Testis (tissue), 3 donors: Measurements from ENCODE around the gene ZNF8. TPM values are rescaled to one million over a fixed set of nuclear protein-coding genes. Genes with fewer than 3 reads are reported as not detected.

ENCODE experiments used
- DNase-seq: peaks from one replicate; pipeline ENCODE4 v3.0.0-alpha.2; 2019
- H3K27ac ChIP-seq, 2 donors: fragments of 200-600 bp; sonication (generic); one replicate each; pipeline ENCODE4 v1.5.1; 2019
- H3K27me3 ChIP-seq: fragments of 200-600 bp; sonication (generic); one replicate; pipeline ENCODE4 v1.5.1; 2019
- H3K36me3 ChIP-seq: fragments of 200-600 bp; sonication (generic); one replicate; pipeline ENCODE4 v1.5.1; 2017; ENCODE audit warnings: low read depth; ENCODE audit errors: missing control alignments
- H3K4me1 ChIP-seq: fragments of 200-600 bp; sonication (generic); one replicate; pipeline ENCODE4 v1.5.1; 2019
- H3K4me3 ChIP-seq, 2 donors: fragments of 200-600 bp; sonication (generic); one replicate each; pipeline ENCODE4 v1.5.1; 2017 to 2019
- H3K9me3 ChIP-seq: fragments of 200-600 bp; sonication (generic); one replicate; pipeline ENCODE4 v1.5.1; 2017
- CTCF ChIP-seq, 3 experiments: fragments of 450-650 bp in 2 of 3; fragments of 200-600 bp in 1 of 3; sonication (generic) in 1 of 3; IDR thresholded peaks; one replicate each; pipeline ENCODE4 v1.5.1; 2016 to 2019; ENCODE audit warnings: antibody characterized with exemption in 3 of 3, mild to moderate bottlenecking in 2 of 3, moderate library complexity in 1 of 3
- POLR2A ChIP-seq: fragments of 450-650 bp; IDR thresholded peaks from one replicate; pipeline ENCODE4 v1.6.1; 2017; ENCODE audit warnings: antibody characterized with exemption, mild to moderate bottlenecking, moderate library complexity
- WGBS, 2 donors: methylation state at CpG; one replicate each; pipeline ENCODE4 v1.1.5; 2018; 5-methylcytosine and 5-hydroxymethylcytosine counted together
- intact Hi-C: fragments of 100-400 bp; cut with DNase I; formaldehyde crosslinking; loops from one replicate; pipeline ENCODE4 v1.15.1; 2023; ENCODE audit warnings: low total_unique reads
- polyA plus RNA-seq: library from polyadenylated mRNA; stranded (reverse); fragments of 350-450 nt; fragmentation: Illumina TruSeq; extraction: RNeasy Lipid Tissue Mini Kit (QIAGEN cat#74804); gene quantifications from one replicate; pipeline ENCODE4 v1.2.3, GENCODE V29; 2014; ENCODE audit warnings: low read depth, low replicate concordance; ENCODE audit not compliant: insufficient read depth
- total RNA-seq, 2 donors: library from RNA; depleted of rRNA; stranded (reverse); fragments of >200 nt; gene quantifications; one replicate each; pipeline ENCODE4 v1.2.3, GENCODE V29; 2016

ZNF8 gene
- total and polyA plus RNA-seq, 3 donors from 2014 or later: 2.6 to 10.4 (median 9.6) TPM

DNA sequence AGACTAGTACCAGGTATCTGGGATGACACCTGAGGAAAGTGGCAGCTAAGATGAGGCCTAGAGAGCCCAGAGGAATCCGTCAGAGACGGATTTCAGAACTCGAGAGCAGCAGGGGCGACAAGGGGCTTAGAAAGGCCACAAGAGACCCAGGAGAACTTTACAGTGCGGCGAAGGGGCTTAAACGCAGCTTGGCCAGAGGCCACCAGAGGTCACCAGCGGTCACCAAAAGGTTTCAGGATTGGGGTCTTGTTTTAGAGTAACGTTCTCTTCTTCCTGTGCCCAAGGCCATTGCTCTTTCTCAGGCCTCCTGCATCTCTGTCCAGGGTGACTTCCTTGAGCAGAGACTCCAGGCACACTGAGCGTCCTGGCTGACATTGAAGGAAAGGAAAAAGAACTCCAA lies 50.2 kb downstream of the ZNF8 start:
- no peaks in the 10 kb centered on the region for H3K27me3 ChIP-seq
- no peak for DNase-seq
- TF ChIP-seq POLR2A: no peak
- TF ChIP-seq CTCF (IDR thresholded peaks at IDR 0.05): no peak
- intact Hi-C loops: no loop called here
- H3K4me1 ChIP-seq: peaks cover 15% of the 10 kb centered on the region
- no peaks in the 10 kb centered on the region for H3K9me3 ChIP-seq
- H3K4me3 ChIP-seq: no peak overlapping the region
- no peak overlapping the region for H3K27ac ChIP-seq
- WGBS, 2 donors: 65 to 72% methylated on average over 10 of the region's 10 CpGs
- no peaks in the 10 kb centered on the region for H3K36me3 ChIP-seq

- no peaks in the 10 kb centered on the region for H3K27me3 ChIP-seq
- no peak overlapping the region for H3K27ac ChIP-seq
- intact Hi-C loops: no loop called here
- H3K4me1 ChIP-seq: peaks cover 15% of the 10 kb centered on the region
- H3K36me3 ChIP-seq: no peaks in the 10 kb centered on the region
- WGBS, 2 donors: 78 to 87% methylated on average over 4 of the region's 4 CpGs
- no peaks in the 10 kb centered on the region for H3K9me3 ChIP-seq
- TF ChIP-seq CTCF (IDR thresholded peaks at IDR 0.05) (no peak), POLR2A (no peak)
- no peak overlapping the region for H3K4me3 ChIP-seq
- no peak for DNase-seq
Measured at GRCh38 chr19:58330458-58330857, 51.7 kb downstream of the ZNF8 start.

GRCh38 chr19:58332697-58333096 lies 53.9 kb downstream of the ZNF8 start:
- WGBS, 2 donors: 90 to 92% methylated on average over 1 of the region's 1 CpG
- Histone ChIP-seq H3K27me3 (no peaks in the 10 kb centered on the region), H3K4me3 (no peak overlapping the region), H3K36me3 (no peaks in the 10 kb centered on the region), H3K27ac (no peak overlapping the region), H3K9me3 (no peaks in the 10 kb centered on the region), H3K4me1 (peaks cover 6% of the 10 kb centered on the region)
- DNase-seq: no peak
- intact Hi-C loops: no loop called here
- TF ChIP-seq CTCF (IDR thresholded peaks at IDR 0.05) (no peak), POLR2A (no peak)

DNA sequence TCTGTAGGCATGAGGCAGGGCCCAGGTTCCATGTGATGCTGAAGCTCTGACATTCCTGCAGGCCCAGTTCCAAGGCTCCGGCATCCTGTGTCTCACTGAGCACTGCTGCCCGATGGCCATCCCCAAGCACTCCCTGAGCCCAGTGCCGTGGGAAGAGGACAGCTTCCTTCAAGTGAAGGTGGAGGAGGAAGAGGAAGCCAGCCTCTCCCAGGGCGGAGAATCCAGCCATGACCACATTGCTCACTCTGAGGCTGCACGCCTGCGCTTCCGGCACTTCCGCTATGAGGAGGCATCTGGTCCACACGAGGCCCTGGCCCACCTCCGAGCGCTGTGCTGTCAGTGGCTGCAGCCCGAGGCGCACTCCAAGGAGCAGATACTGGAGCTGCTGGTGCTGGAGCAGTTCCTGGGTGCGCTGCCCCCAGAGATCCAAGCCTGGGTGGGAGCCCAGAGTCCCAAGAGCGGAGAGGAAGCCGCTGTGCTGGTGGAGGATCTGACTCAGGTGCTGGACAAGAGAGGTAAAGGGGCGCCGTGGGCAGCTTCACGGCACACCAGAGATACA lies 56.0 kb downstream of the ZNF8 start:
- no peak for DNase-seq
- no peaks in the 10 kb centered on the region for H3K36me3 ChIP-seq
- 59 to 84% methylated on average over 15 to 19 of the region's 19 CpGs for WGBS, 2 donors
- no peaks in the 10 kb centered on the region for H3K9me3 ChIP-seq
- no peak overlapping the region for H3K4me3 ChIP-seq
- intact Hi-C loops: no loop called here
- no peak overlapping the region for H3K27ac ChIP-seq
- TF ChIP-seq CTCF (IDR thresholded peaks at IDR 0.05): no peak
- TF ChIP-seq POLR2A: no peak
- H3K4me1 ChIP-seq: no peaks in the 10 kb centered on the region
- no peaks in the 10 kb centered on the region for H3K27me3 ChIP-seq

- Histone ChIP-seq H3K4me3 (no peak overlapping the region), H3K36me3 (no peaks in the 10 kb centered on the region), H3K27ac (no peak overlapping the region), H3K4me1 (no peaks in the 10 kb centered on the region), H3K9me3 (no peaks in the 10 kb centered on the region), H3K27me3 (no peaks in the 10 kb centered on the region)
- TF ChIP-seq POLR2A (no peak), CTCF (IDR thresholded peaks at IDR 0.05) (no peak)
- intact Hi-C loops: no loop called here
- 76 to 90% methylated on average over 2 to 3 of the region's 3 CpGs for WGBS, 2 donors
- DNase-seq: no peak
Measured at GRCh38 chr19:58335630-58336029, 56.9 kb downstream of the ZNF8 start.
